GM06990 (cell line): ENCODE data around the gene NTPCR.
"Not testable (repeated sequence)": the region's sequence is repeated elsewhere in the genome, so short reads cannot be mapped to it uniquely, and the experiment has no call there.

Source experiments
- DNase-seq: peaks from one replicate; pipeline ENCODE4 v3.0.0-alpha.2; 2011; ENCODE audit not compliant: insufficient read length; ENCODE audit errors: extremely low read depth
- H3K27me3 ChIP-seq: replicated peaks from 2 replicates; pipeline ENCODE4 v1.6.0; 2011; ENCODE audit warnings: low read length; ENCODE audit not compliant: control insufficient read depth, insufficient read depth
- H3K36me3 ChIP-seq: 2 replicates; pipeline ENCODE4 v1.5.1; 2011; ENCODE audit warnings: low read length; ENCODE audit not compliant: control insufficient read depth, insufficient read depth
- H3K4me3 ChIP-seq: replicated peaks from 2 replicates; pipeline ENCODE4 v1.5.1; 2011; ENCODE audit warnings: low read depth, mild to moderate bottlenecking, control low read depth, low read length
- CTCF ChIP-seq: IDR thresholded peaks from 2 replicates; pipeline ENCODE4 v1.5.1; 2011; ENCODE audit warnings: low read length, control low read depth, mild to moderate bottlenecking, inconsistent platforms; ENCODE audit not compliant: insufficient read depth, poor library complexity, severe bottlenecking

The NTPCR gene

GRCh38 chr1:232911027-232911599 lies 39.3 kb upstream of the NTPCR start:
- no peak for TF ChIP-seq CTCF
- Histone ChIP-seq H3K36me3 (no peaks in the 10 kb centered on the region), H3K4me3 (no peak overlapping the region), H3K27me3 (no peaks in the 10 kb centered on the region)
- no peak for DNase-seq

- Histone ChIP-seq H3K27me3 (no peaks in the 10 kb centered on the region), H3K4me3 (no peak overlapping the region), H3K36me3 (no peaks in the 10 kb centered on the region)
- no peak for TF ChIP-seq CTCF
- no peak for DNase-seq
These were observed 37.4 kb upstream of the NTPCR start for GRCh38 chr1:232912845-232913580.

GRCh38 chr1:232914271-232914670 lies 36.1 kb upstream of the NTPCR start:
- not testable (repeated sequence) for H3K36me3 ChIP-seq, H3K4me3 ChIP-seq, DNase-seq, H3K27me3 ChIP-seq

GRCh38 chr1:232915212-232915611 lies 35.2 kb upstream of the NTPCR start:
- no peak for TF ChIP-seq CTCF
- no peak overlapping the region for H3K4me3 ChIP-seq
- H3K27me3 ChIP-seq: no peaks in the 10 kb centered on the region
- H3K36me3 ChIP-seq: no peaks in the 10 kb centered on the region
- no peak for DNase-seq

GRCh38 chr1:232917053-232917452 lies 33.4 kb upstream of the NTPCR start:
- no peaks in the 10 kb centered on the region for H3K36me3 ChIP-seq

More at GRCh38 chr1:232917053-232917452, 33.4 kb upstream of the NTPCR start:
- DNase-seq: no peak
- no peak overlapping the region for H3K4me3 ChIP-seq
- no peaks in the 10 kb centered on the region for H3K27me3 ChIP-seq
- no peak for TF ChIP-seq CTCF
